ENCODE results near the gene SOX5.

The SOX5 gene

GRCh38 chr12:23630524-23630923 is 318.9 kb downstream of the SOX5 start:
- no peak for DNase-seq (ENCODE audit: low read depth in 2 of 2)
- no peak for TF ChIP-seq CTCF (IDR thresholded peaks at IDR 0.05; ENCODE audit: low read depth, low read length)
- H3K4me3 ChIP-seq (replicated peaks in 1 of 2; ENCODE audit: low read depth in 2 of 2, low read length in 2 of 2): no peak overlapping the region

DNA sequence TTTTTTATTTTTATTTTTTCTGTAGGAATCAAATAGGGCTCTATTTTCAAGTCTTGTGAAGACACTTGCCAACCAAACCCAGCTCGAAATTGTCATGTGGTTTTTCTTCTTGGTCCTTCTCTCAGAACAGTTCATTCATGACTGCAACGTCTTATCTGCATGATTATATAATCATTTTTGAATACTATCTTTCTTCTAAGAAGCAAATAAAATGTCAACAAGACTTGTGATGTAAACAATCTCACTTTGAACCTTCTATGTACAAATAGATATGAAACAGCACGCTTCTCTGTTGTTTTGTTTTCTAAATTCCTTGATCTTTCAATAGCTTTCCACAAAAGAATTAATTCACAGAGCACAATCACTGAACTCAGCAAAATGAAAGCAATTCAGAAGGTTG is 320.7 kb downstream of the SOX5 start:
- no peak for DNase-seq (ENCODE audit: low read depth in 2 of 2)
- no peak for TF ChIP-seq CTCF (IDR thresholded peaks at IDR 0.05; ENCODE audit: low read depth, low read length)
- H3K4me3 ChIP-seq (replicated peaks in 1 of 2; ENCODE audit: low read depth in 2 of 2, low read length in 2 of 2): no peak overlapping the region

GRCh38 chr12:23626791-23627190 is 322.7 kb downstream of the SOX5 start:
- TF ChIP-seq CTCF (IDR thresholded peaks at IDR 0.05; ENCODE audit: low read depth, low read length): no peak
- no peak overlapping the region for H3K4me3 ChIP-seq (replicated peaks in 1 of 2; ENCODE audit: low read depth in 2 of 2, low read length in 2 of 2)
- DNase-seq (ENCODE audit: low read depth in 2 of 2): no peak

- no peak for DNase-seq (ENCODE audit: low read depth in 2 of 2)
- no peak for TF ChIP-seq CTCF (IDR thresholded peaks at IDR 0.05; ENCODE audit: low read depth, low read length)
- H3K4me3 ChIP-seq (replicated peaks in 1 of 2; ENCODE audit: low read depth in 2 of 2, low read length in 2 of 2): no peak overlapping the region
Measured at GRCh38 chr12:23621900-23622299, 327.6 kb downstream of the SOX5 start.

GRCh38 chr12:23618718-23619117 is 330.8 kb downstream of the SOX5 start:
- DNase-seq (ENCODE audit: low read depth in 2 of 2): no peak
- H3K4me3 ChIP-seq (replicated peaks in 1 of 2; ENCODE audit: low read depth in 2 of 2, low read length in 2 of 2): no peak overlapping the region
- TF ChIP-seq CTCF (IDR thresholded peaks at IDR 0.05; ENCODE audit: low read depth, low read length): no peak

GRCh38 chr12:23617749-23618148 is 331.7 kb downstream of the SOX5 start:
- TF ChIP-seq CTCF (IDR thresholded peaks at IDR 0.05; ENCODE audit: low read depth, low read length): no peak
- DNase-seq (ENCODE audit: low read depth in 2 of 2): no peak
- no peak overlapping the region for H3K4me3 ChIP-seq (replicated peaks in 1 of 2; ENCODE audit: low read depth in 2 of 2, low read length in 2 of 2)

DNA sequence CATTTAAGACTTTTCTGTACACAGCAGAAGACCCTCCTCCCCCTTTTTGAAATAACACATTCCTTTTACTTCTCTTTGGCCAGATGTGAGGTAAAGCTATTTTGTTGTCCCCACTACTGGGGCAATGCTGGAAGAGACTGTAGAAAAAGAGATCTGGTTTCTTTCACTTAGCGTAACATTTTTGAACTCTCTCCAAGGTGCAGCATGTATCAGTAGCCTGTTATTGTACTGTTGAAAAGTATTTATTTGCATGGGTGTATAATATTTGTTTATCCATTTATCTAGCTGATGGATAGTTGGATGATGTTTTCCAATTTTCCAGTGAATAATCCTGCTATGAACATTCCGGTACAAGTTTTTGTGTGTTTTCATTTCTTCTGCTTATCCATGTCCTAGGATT is 335.2 kb downstream of the SOX5 start:
- peak in 1 of 2 donors; percentile 3 for DNase-seq (ENCODE audit: low read depth in 2 of 2)
- H3K4me3 ChIP-seq (replicated peaks in 1 of 2; ENCODE audit: low read depth in 2 of 2, low read length in 2 of 2): no peak overlapping the region
- TF ChIP-seq CTCF (IDR thresholded peaks at IDR 0.05; ENCODE audit: low read depth, low read length): no peak
